GM23338 (cell line): ENCODE data around the gene MRAP. TPM values are rescaled to one million over a fixed set of nuclear protein-coding genes. Genes with fewer than 3 reads are reported as not detected.

ENCODE experiments used
- ATAC-seq: fragments of 200-7000 bp; cut with Tn5 transposase; 3 replicates; pipeline ENCODE4 v1.9.1; 2020
- DNase-seq: peaks from one replicate; pipeline ENCODE4 v3.0.0-alpha.2; 2015; ENCODE audit warnings: low spot score
- H2AFZ ChIP-seq: fragments of 200-600 bp; sonication (generic); 2 replicates; pipeline ENCODE4 v1.8.0; 2016; ENCODE audit warnings: antibody characterized with exemption, mild to moderate bottlenecking, moderate library complexity
- H3F3A ChIP-seq: fragments of 200-600 bp; sonication (generic); replicated peaks from 2 replicates; pipeline ENCODE4 v1.8.0; 2017; ENCODE audit warnings: antibody characterized with exemption, mixed run types, low read depth
- H3K27ac ChIP-seq: fragments of 200-600 bp; sonication (generic); 2 replicates; pipeline ENCODE4 v1.6.1; 2016; ENCODE audit warnings: low read depth
- H3K27me3 ChIP-seq: fragments of 200-600 bp; sonication (generic); 2 replicates; pipeline ENCODE4 v1.8.0; 2016; ENCODE audit warnings: mild to moderate bottlenecking, mixed run types, moderate library complexity; ENCODE audit not compliant: insufficient read depth
- H3K36me3 ChIP-seq: fragments of 200-600 bp; sonication (generic); 2 replicates; pipeline ENCODE4 v1.8.0; 2016; ENCODE audit warnings: mild to moderate bottlenecking; ENCODE audit not compliant: insufficient read depth
- H3K4me1 ChIP-seq: fragments of 200-600 bp; sonication (generic); 2 replicates; pipeline ENCODE4 v1.8.0; 2016; ENCODE audit warnings: mild to moderate bottlenecking, moderate library complexity; ENCODE audit not compliant: insufficient read depth
- H3K4me2 ChIP-seq: fragments of 200-600 bp; sonication (generic); 2 replicates; pipeline ENCODE4 v1.7.1; 2017; ENCODE audit warnings: mixed run types
- H3K4me3 ChIP-seq: fragments of 200-600 bp; sonication (generic); 2 replicates; pipeline ENCODE4 v1.6.1; 2016; ENCODE audit warnings: mixed run types
- H3K79me2 ChIP-seq: fragments of 200-600 bp; sonication (generic); replicated peaks from 2 replicates; pipeline ENCODE4 v1.8.0; 2017; ENCODE audit warnings: mild to moderate bottlenecking; ENCODE audit not compliant: insufficient read depth
- H3K9me2 ChIP-seq: fragments of 200-600 bp; sonication (generic); 2 replicates; pipeline ENCODE4 v1.8.0; 2017; ENCODE audit not compliant: insufficient read depth
- H4K20me1 ChIP-seq: fragments of 200-600 bp; sonication (generic); replicated peaks from 2 replicates; pipeline ENCODE4 v1.8.0; 2017; ENCODE audit warnings: mild to moderate bottlenecking; ENCODE audit not compliant: insufficient read depth
- H3K27ac Mint-ChIP-seq: 2 replicates; pipeline ENCODE4 v1.8.0; 2020; ENCODE audit warnings: inconsistent platforms, mild to moderate bottlenecking, moderate library complexity, mixed read lengths
- H3K27me3 Mint-ChIP-seq: 3 replicates; pipeline ENCODE4 v1.8.0; 2022; ENCODE audit warnings: low read depth, mild to moderate bottlenecking, moderate library complexity, mixed read lengths, inconsistent platforms; ENCODE audit not compliant: insufficient read depth, poor library complexity
- H3K36me3 Mint-ChIP-seq: 3 replicates; pipeline ENCODE4 v1.8.0; 2021; ENCODE audit warnings: low read depth, mild to moderate bottlenecking, inconsistent platforms, moderate library complexity, mixed read lengths
- H3K4me1 Mint-ChIP-seq: 3 replicates; pipeline ENCODE4 v1.8.0; 2020; ENCODE audit warnings: mild to moderate bottlenecking, inconsistent platforms, mixed read lengths
- H3K4me3 Mint-ChIP-seq: 3 replicates; pipeline ENCODE4 v1.8.0; 2021; ENCODE audit warnings: moderate library complexity, mild to moderate bottlenecking, inconsistent platforms, mixed read lengths
- H3K9me3 Mint-ChIP-seq: 3 replicates; pipeline ENCODE4 v1.8.0; 2020; ENCODE audit warnings: moderate library complexity, mild to moderate bottlenecking, inconsistent platforms, mixed read lengths
- EZH2phosphoT487 ChIP-seq: fragments of 200-600 bp; sonication (generic); IDR thresholded peaks from one replicate; pipeline ENCODE4 v1.8.1; 2018; ENCODE audit warnings: antibody characterized with exemption; ENCODE audit not compliant: unreplicated experiment
- JUNB ChIP-seq: IDR thresholded peaks from one replicate; pipeline ENCODE4 v1.6.1; 2016; ENCODE audit warnings: antibody characterized with exemption; ENCODE audit not compliant: unreplicated experiment
- NANOG ChIP-seq: IDR thresholded peaks from 2 replicates; pipeline ENCODE4 v1.6.1; 2016; ENCODE audit warnings: antibody characterized with exemption, borderline replicate concordance
- STAT1 ChIP-seq: IDR thresholded peaks from one replicate; pipeline ENCODE4 v1.6.1; 2016; ENCODE audit warnings: antibody characterized with exemption; ENCODE audit not compliant: unreplicated experiment
- ZNF331 ChIP-seq: fragments of 250-450 bp; sonication (Bioruptor Pico); IDR thresholded peaks from 2 replicates; pipeline ENCODE4 v1.5.0; 2020; ENCODE audit warnings: low read depth, mild to moderate bottlenecking, moderate library complexity
- polyA plus RNA-seq: library from polyadenylated mRNA; unstranded; fragments of >200 nt; fragmentation: Nextera tagmentation; extraction: Ambion mirVana; gene quantifications from 2 replicates; pipeline ENCODE4 v1.2.1, GENCODE V29; 2016
- total RNA-seq: library from RNA; depleted of rRNA; stranded (reverse); fragments of >200 nt; shearing (Covaris generic); gene quantifications from 2 replicates; pipeline ENCODE4 v1.2.3, GENCODE V29; 2014
- TF ChIP-seq, protein P1 (sequence below): IDR thresholded peaks from one replicate; pipeline ENCODE4 v1.6.1; 2018; ENCODE audit warnings: antibody characterized with exemption; ENCODE audit not compliant: unreplicated experiment
- TF ChIP-seq, protein P2 (sequence below): IDR thresholded peaks from 2 replicates; pipeline ENCODE4 v1.6.1; 2016; ENCODE audit warnings: antibody characterized with exemption
- TF ChIP-seq, protein P3 (sequence below): fragments of 250-450 bp; sonication (Bioruptor Pico); IDR thresholded peaks from 2 replicates; pipeline ENCODE4 v1.5.0; 2020; ENCODE audit warnings: mild to moderate bottlenecking, moderate library complexity

The MRAP gene
- total and polyA plus RNA-seq, 2 experiments from 2014 or later = 0.78 TPM; not detected in 1

DNA sequence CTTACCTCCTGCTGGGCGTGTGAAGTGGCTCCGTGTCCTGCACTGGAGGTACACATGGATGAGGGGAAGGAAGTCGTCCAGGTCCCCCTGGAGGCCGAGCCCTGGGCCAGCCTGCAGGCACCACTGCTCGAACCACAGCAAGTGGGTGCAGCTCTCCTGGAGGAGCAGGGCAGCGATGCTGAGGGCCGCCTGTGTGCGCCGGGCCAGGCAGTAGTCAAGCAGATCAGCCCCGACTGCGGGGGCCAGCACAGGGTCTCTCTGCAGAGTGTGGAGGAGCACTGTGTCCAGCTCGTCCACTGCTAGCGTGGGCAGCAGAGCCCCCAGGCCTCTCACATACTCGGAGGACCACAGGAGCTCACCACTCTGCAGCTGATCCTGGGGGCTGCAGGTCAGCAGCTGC lies 48.3 kb downstream of the MRAP start (continued):
- TF ChIP-seq, protein P1, sequence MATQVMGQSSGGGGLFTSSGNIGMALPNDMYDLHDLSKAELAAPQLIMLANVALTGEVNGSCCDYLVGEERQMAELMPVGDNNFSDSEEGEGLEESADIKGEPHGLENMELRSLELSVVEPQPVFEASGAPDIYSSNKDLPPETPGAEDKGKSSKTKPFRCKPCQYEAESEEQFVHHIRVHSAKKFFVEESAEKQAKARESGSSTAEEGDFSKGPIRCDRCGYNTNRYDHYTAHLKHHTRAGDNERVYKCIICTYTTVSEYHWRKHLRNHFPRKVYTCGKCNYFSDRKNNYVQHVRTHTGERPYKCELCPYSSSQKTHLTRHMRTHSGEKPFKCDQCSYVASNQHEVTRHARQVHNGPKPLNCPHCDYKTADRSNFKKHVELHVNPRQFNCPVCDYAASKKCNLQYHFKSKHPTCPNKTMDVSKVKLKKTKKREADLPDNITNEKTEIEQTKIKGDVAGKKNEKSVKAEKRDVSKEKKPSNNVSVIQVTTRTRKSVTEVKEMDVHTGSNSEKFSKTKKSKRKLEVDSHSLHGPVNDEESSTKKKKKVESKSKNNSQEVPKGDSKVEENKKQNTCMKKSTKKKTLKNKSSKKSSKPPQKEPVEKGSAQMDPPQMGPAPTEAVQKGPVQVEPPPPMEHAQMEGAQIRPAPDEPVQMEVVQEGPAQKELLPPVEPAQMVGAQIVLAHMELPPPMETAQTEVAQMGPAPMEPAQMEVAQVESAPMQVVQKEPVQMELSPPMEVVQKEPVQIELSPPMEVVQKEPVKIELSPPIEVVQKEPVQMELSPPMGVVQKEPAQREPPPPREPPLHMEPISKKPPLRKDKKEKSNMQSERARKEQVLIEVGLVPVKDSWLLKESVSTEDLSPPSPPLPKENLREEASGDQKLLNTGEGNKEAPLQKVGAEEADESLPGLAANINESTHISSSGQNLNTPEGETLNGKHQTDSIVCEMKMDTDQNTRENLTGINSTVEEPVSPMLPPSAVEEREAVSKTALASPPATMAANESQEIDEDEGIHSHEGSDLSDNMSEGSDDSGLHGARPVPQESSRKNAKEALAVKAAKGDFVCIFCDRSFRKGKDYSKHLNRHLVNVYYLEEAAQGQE = no peak
- no peak for TF ChIP-seq EZH2phosphoT487

DNA sequence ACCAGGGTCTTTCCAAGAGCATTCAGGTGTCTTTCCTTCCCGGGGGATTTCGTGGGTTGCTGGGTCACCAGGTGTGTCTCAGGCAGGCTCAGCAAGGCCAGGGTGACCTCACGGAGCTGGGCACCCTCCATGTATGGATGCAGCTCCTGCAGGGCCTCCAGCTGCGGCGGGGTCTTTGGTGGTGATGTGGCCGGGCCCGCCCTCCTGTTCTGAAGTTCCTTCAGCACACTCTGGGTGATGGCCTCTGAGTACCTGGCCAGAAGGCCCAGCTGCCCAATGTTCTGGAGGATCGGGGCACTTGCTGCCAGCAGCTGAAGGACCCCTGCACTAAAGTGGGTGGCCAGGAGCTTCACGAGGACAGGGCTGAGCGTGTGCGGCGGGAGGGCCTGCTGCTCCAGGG lies 48.7 kb downstream of the MRAP start:
- no peak overlapping the region for H3K4me3 Mint-ChIP-seq
- no peaks in the 10 kb centered on the region for H3K4me1 Mint-ChIP-seq
- H3K36me3 ChIP-seq = peaks cover 68% of the 10 kb centered on the region
- H3K27ac Mint-ChIP-seq = no peak overlapping the region
- no peak overlapping the region for H3K4me2 ChIP-seq
- no peak overlapping the region for H3K27ac ChIP-seq
- no peaks in the 10 kb centered on the region for H3K9me2 ChIP-seq
- peaks cover 90% of the 10 kb centered on the region for H3K36me3 Mint-ChIP-seq
- peaks cover 6% of the 10 kb centered on the region for H3K27me3 Mint-ChIP-seq
- peaks cover 15% of the 10 kb centered on the region for H4K20me1 ChIP-seq
- no peaks in the 10 kb centered on the region for H3K4me1 ChIP-seq
- H3K9me3 Mint-ChIP-seq = no peaks in the 10 kb centered on the region; the same call in 2 of the 3 replicates
- DNase-seq (no peak), ATAC-seq (no peak)
- H3F3A ChIP-seq = no peaks in the 10 kb centered on the region
- no peak overlapping the region for H2AFZ ChIP-seq
- no peaks in the 10 kb centered on the region for H3K27me3 ChIP-seq
- 0 out of 2 replicates have a peak, but pooled peaks cover 10% of the 10 kb centered on the region for H3K79me2 ChIP-seq
- H3K4me3 ChIP-seq = no peak overlapping the region
- TF ChIP-seq, protein P2, sequence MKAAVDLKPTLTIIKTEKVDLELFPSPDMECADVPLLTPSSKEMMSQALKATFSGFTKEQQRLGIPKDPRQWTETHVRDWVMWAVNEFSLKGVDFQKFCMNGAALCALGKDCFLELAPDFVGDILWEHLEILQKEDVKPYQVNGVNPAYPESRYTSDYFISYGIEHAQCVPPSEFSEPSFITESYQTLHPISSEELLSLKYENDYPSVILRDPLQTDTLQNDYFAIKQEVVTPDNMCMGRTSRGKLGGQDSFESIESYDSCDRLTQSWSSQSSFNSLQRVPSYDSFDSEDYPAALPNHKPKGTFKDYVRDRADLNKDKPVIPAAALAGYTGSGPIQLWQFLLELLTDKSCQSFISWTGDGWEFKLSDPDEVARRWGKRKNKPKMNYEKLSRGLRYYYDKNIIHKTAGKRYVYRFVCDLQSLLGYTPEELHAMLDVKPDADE = no peak
- TF ChIP-seq, protein P3, sequence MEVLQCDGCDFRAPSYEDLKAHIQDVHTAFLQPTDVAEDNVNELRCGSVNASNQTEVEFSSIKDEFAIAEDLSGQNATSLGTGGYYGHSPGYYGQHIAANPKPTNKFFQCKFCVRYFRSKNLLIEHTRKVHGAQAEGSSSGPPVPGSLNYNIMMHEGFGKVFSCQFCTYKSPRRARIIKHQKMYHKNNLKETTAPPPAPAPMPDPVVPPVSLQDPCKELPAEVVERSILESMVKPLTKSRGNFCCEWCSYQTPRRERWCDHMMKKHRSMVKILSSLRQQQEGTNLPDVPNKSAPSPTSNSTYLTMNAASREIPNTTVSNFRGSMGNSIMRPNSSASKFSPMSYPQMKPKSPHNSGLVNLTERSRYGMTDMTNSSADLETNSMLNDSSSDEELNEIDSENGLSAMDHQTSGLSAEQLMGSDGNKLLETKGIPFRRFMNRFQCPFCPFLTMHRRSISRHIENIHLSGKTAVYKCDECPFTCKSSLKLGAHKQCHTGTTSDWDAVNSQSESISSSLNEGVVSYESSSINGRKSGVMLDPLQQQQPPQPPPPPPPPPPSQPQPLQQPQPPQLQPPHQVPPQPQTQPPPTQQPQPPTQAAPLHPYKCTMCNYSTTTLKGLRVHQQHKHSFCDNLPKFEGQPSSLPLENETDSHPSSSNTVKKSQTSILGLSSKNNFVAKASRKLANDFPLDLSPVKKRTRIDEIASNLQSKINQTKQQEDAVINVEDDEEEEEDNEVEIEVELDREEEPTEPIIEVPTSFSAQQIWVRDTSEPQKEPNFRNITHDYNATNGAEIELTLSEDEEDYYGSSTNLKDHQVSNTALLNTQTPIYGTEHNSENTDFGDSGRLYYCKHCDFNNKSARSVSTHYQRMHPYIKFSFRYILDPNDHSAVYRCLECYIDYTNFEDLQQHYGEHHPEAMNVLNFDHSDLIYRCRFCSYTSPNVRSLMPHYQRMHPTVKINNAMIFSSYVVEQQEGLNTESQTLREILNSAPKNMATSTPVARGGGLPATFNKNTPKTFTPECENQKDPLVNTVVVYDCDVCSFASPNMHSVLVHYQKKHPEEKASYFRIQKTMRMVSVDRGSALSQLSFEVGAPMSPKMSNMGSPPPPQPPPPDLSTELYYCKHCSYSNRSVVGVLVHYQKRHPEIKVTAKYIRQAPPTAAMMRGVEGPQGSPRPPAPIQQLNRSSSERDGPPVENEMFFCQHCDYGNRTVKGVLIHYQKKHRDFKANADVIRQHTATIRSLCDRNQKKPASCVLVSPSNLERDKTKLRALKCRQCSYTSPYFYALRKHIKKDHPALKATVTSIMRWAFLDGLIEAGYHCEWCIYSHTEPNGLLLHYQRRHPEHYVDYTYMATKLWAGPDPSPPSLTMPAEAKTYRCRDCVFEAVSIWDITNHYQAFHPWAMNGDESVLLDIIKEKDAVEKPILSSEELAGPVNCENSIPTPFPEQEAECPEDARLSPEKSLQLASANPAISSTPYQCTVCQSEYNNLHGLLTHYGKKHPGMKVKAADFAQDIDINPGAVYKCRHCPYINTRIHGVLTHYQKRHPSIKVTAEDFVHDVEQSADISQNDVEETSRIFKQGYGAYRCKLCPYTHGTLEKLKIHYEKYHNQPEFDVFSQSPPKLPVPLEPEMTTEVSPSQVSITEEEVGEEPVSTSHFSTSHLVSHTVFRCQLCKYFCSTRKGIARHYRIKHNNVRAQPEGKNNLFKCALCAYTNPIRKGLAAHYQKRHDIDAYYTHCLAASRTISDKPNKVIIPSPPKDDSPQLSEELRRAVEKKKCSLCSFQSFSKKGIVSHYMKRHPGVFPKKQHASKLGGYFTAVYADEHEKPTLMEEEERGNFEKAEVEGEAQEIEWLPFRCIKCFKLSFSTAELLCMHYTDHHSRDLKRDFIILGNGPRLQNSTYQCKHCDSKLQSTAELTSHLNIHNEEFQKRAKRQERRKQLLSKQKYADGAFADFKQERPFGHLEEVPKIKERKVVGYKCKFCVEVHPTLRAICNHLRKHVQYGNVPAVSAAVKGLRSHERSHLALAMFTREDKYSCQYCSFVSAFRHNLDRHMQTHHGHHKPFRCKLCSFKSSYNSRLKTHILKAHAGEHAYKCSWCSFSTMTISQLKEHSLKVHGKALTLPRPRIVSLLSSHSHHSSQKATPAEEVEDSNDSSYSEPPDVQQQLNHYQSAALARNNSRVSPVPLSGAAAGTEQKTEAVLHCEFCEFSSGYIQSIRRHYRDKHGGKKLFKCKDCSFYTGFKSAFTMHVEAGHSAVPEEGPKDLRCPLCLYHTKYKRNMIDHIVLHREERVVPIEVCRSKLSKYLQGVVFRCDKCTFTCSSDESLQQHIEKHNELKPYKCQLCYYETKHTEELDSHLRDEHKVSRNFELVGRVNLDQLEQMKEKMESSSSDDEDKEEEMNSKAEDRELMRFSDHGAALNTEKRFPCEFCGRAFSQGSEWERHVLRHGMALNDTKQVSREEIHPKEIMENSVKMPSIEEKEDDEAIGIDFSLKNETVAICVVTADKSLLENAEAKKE (CRISPR knock-in tag) = no peak
- TF ChIP-seq ZNF331 (CRISPR knock-in tag) (no peak), EZH2phosphoT487 (no peak), JUNB (no peak), STAT1 (no peak), NANOG (no peak)
- TF ChIP-seq, protein P1 = no peak
